NCI-H345 (cell line): ENCODE data around the gene GMPPB.
"Not testable (repeated sequence)": the region's sequence is repeated elsewhere in the genome, so short reads cannot be mapped to it uniquely, and the experiment has no call there.

Source experiments
- DNase-seq: peaks from one replicate; lab custom pipeline; 2025; lab: John Stamatoyannopoulos, UW

The GMPPB gene

DNA sequence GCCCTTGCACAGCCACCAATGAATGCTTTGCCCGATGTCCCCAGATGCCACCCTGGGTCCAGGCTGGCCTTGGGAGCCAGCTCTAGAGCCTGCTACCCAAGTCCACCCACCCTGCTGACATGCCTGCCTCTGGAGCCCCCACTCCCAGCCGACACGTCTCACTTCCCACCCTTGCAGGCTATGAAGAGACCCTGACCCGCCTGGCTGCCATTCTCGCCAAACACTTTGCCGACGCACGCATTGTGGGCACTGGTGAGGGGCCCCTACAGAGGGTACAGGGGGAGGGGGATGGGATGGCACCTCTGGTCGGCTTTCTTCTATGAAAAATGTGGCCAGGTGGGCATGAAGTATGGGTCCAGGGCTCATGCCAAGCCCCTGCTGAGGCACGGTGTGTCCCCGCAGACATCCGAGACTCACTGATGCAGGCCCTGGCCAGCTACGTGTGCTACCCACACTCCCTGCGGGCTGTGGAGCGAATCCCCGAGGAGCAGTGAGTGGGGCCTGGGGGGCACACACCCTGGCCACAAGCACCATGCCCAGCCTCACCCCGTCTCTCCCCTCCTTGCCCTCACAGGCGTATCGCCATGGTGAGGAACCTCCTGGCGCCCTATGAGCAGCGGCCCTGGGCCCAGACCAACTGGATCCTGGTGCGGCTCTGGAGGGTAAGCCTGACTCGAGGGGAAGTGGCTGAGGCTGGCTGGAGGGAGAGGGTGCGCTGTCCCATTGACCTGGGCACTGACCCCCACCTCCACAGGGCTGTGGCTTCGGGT lies 10.2 kb downstream of the GMPPB start:
- no peak for DNase-seq

DNA sequence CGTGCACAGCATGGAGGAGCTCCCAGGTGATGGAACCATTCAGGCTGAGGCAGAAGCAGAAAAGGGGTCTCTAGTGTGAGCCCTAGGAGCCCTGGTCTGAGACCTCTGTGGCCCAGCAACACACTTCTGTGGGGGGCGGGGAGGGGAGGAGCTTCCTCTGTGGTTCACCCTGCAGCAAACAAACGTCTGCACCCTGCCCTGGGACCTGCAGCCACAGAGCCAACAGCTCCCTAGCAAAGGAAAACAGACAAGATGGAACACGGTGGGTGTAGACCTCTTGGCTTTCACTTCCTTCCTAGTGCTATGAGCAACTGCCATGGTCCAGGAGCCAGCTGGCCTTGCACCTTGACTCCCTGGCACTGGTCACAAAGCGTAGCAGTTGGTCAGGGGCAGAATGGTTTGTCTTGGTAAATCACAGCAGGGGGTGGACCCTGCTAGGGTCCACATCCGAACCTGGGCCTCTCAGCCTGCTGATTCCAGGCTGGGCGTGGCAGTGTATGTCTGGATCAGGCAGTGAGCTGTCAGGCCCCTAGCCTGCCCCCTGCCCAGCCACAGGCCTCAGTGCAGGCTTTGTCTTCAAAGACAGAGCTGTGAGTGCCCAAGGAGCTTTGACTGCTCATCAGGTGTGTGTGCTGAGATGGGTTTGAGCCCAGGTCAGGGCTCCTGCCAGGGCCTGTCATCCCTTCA lies 11.0 kb downstream of the GMPPB start:
- DNase-seq: no peak

DNA sequence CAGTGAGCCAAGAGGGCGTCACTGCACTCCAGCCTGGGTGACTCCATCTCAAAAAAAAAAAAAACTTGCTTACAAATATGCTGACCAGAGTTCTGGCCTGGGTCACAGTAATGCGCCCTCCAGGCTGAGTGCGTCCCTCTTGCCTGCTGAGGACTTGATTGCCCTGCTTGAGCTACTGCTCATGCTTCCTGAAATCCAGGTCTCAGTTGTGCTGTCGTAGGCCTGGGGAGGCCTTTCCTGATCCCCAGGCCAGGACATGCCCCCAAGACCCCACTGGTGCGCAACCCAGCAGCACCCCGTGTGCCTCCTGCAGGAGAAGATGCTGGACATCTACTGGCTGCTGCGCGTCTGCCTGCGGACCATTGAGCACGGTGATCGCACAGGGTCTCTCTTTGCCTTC lies 11.6 kb downstream of the GMPPB start:
- DNase-seq: no peak

DNA sequence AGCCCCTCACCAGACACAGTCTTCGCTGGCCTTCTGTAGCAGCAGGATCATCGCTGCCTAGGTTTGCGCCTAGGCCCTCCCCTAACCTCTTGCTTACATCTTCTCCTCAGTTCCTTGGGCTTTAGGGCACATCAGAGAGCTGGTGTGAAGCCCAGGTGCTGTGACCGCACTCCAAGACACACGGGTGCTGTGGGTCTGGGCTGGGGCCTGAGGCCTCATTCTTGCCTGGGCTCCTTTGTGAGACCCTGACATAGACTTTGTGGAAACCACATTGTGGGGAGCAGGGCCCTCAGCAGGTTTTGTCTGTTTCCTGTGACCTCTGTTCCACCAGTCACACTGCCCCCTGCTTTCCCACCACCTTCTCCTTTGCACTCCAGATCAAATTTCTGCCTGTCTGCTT lies 12.3 kb downstream of the GMPPB start:
- no peak for DNase-seq

DNA sequence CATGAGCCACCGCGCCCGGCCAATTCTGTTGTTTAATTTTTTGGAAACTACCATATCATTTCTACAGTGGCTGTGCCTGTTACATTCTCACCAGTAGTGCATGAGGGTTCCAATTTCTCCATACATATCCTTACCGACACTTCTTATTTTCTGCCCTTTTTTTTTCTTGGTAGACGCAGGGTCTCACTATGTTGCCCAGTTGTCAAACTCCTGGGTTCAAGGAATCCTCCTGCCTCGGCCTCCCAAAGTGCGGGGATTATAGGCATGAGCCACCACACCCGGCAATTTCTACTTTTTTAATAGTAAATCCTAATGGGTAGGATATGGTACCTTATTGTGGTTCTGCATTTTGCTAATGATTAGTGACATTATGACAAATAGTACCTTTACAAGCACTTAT lies 13.9 kb downstream of the GMPPB start:
- DNase-seq: no peak

DNA sequence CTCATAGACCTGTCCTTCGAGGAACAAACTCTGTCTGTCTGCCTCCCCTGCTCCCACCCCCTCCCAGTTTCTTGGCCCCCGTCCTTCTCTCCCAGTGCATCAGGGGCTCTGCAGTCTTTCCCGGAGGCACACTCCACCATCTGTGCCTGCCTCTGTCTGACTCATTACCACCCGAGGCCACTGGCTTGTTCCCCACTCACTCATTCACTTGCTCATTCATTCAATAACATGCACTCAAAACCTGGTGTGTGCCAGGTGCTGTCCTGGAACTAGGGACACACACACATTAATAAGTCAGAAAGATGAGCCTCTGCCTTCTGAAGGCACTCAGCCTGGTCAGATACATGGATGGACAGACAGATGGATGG lies 16.7 kb downstream of the GMPPB start:
- no peak for DNase-seq

DNA sequence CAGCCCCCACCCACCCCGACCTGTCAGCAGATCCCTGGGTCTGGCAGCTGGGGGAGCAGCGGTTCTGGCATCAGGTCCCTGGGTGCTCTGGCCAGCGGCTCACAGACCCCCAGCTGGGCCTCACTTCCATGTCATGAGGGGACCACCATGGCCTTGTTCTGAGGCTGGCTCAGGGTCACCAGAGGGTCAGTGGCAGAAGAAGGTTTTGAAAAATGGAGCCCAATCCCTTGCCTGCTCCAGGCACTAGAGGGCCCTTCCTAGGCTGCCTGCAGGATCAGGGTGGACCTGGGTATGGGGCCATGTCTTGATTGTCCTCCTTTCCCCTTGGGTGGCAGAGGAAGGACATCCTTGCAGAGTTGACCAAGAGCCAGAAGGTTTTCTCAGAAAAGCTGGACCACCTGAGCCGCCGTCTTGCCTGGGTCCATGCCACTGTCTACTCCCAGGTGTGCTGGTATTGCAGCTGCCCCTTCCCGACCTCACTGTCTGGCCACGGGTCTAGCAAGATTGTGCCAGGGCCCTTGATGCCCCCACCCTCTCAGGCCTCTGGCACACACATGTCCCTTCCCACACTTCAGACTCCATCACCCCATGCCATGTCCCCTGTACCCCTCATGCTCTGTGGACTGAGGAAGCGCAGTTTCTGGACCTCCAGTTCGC lies 17.2 kb downstream of the GMPPB start:
- no peak for DNase-seq

DNA sequence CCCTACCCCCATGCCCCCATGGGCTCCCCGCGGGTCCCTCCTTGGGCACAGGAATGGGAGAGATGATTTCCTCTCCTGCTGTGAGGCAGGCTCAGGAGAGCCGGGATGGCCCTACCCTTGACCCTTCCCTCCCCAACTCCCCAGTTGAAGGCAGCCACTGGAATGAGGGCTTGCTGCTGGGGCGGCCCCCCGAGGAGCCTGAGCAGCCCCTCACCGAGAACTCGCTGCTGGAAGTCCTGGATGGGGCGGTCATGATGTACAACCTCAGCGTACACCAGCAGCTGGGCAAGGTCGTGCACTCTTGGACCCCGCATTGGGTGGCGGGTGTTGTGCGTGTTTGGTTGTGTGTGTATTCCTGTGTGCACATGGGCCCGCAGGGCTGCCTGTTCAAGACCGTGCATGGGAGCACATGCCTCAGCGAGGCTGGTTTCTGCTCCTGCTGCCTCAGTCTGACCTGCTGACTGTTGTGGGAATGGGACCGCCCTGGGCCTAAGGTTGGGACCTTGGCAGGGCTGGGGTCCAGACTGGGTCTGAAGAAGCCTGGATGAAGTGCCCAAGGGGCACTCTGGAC lies 18.3 kb downstream of the GMPPB start:
- DNase-seq: no peak

DNA sequence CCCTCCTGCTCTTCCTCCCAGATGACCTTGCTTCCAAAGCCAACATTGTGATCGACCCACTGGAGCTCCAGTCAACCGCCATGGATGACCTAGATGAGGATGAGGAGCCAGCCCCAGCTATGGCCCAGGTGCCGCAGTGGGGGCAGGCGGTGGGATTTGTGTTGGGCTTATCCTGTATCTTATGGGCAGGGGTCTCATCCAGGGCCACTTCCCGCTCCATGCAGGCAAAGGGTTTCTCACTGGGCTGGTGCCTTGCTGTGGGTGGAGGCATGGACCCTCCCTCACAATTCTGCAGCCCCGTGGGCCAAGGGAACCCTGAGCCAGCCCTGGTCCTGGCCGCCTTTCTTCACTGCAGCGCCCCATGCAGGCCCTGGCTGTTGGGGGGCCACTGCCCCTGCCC lies 19.1 kb downstream of the GMPPB start:
- DNase-seq: no peak

DNA sequence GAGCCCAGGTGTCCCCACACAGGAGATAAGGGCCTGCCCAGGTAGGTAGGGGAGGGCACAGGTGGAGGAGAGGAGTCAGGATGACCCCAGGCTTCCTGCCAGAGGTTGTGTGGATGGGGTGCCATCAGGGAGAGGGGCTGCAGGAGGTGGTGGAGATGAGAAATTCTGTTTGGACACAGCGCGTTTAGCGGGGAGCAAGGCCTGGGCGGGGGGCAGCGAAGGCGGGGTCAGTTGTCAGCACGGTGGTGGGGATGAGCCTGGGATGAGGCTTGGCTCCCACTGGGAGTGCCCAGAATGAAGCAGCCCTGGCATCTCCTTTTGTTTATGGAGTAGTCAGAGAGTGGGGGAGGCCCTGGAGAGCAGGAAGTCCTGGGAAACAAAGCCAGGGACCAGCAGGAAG lies 19.8 kb downstream of the GMPPB start:
- no peak for DNase-seq

DNA sequence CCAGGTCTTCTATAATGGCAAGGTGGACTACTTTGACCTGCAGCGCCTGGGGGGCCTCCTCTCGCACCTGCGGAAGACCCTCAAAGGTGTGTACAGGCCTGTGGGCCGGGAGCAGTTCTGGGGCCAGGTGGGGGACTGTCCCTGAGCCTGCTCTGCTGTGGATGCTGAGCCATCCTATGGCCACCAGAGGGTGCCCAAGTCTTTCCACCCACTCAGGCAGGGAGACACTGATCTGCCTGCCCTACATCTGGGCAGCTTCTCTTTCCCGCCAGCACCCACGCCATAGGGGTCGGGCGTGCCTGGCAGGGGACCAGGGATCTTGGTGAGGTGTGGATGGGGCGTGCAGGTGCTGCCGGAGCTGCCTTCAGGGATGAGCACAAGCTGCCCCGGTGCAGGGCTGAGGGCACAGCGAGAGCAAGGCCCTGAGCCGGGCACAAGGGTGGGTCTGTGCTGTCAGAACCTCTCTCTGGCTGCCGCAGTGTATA lies 20.3 kb downstream of the GMPPB start:
- DNase-seq: peak; percentile 19

DNA sequence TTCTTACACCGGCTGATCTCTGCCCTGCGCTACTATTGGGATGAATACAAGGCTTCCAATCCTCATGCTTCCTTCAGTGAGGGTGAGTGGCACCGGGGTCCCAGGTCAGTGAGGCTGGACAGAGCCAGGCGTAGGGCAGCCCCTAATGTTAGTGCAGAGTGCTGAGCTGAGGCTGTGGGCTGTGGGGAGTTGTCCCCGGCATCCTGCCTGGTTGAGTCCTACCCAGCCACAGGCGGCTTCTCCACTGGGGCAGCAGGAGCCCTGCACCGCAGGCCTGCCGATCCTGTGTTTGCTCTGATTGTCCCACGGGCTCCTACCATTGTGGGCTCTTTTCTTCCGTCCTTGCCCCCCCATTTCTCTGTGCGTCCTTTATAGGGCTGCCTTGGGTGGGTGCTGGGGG lies 21.1 kb downstream of the GMPPB start:
- DNase-seq: no peak

DNA sequence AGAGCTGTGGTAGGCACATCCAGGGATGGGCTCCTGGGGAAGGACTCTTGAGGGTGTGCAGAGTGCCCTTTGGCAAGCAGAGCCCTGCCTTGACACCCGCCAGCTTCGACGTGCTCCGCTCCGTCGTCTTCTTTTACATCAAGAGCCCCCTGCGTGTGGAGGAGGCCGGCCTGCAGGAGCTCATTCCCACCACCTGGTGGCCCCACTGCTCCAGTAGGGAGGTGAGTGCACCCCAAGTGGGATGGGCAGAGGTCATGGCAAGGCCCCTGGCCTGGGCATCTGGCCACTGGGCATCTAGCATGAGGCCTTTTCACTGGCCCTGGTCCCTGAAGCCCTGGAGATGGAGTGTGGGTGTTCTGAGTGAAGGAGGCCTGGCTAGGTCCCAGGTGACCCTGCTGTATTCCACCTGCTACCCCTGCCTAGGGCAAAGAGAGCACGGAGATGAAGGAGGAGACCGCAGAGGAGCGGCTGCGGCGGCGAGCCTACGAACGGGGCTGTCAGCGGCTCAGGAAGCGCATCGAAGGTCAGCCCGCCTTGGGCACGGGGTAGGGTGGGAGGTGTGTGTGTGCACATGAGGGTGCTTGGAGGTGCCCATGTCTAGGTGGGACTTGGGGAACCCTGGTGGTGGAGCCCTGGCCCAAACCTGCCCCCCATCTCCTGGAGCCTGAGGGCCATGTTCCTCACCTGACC lies 22.2 kb downstream of the GMPPB start:
- no peak for DNase-seq

DNA sequence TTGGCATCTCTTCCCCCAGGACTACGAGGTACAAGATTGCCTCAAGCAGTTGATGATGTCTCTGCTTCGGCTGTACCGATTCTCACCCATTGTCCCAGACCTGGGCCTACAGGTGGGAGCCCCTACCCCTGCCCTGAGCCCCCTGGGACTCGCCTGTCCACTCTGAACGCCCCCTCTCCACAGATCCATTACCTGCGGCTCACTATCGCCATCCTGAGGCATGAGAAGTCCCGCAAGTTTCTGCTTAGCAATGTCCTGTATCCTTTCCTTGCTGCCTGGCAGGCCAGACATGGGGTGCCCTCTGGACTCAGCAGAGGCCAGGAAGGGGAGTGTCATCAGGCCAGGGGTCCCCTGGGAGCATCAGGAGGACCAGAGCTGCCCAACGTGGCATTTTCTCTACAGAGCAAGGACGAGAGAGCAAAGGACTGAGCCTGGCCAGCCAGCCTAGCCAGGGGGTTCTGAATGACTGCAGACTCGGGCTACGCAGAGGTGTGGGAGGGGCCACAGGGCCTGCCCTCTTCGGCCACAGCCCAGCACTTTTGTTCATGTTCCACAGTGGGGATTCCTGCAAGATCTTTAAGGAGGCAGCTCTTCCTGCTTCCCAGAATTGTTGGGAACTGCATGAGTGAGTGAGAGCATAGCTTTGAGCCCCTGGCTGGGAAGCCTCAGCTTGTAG lies 23.2 kb downstream of the GMPPB start:
- no peak for DNase-seq

DNA sequence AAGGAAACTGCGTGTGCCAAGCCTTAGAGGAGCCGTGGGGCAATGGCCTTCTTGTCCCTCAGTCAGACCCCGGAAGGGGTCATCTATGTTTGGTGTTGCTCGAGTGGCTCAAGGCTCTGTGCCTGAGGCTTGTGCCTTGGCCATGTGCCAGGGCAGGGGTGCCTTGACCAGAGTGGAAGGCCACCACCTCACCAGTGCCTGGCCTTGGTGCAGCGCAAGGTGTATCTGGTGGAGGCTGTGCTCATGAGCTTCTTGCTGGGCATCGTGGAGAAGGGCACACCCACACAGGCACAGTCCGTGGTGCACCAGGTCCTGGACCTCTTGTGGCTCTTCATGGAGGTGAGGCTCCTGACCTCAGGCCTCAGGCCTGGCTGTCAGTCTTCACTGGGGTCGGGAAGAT lies 23.7 kb downstream of the GMPPB start:
- no peak for DNase-seq

DNA sequence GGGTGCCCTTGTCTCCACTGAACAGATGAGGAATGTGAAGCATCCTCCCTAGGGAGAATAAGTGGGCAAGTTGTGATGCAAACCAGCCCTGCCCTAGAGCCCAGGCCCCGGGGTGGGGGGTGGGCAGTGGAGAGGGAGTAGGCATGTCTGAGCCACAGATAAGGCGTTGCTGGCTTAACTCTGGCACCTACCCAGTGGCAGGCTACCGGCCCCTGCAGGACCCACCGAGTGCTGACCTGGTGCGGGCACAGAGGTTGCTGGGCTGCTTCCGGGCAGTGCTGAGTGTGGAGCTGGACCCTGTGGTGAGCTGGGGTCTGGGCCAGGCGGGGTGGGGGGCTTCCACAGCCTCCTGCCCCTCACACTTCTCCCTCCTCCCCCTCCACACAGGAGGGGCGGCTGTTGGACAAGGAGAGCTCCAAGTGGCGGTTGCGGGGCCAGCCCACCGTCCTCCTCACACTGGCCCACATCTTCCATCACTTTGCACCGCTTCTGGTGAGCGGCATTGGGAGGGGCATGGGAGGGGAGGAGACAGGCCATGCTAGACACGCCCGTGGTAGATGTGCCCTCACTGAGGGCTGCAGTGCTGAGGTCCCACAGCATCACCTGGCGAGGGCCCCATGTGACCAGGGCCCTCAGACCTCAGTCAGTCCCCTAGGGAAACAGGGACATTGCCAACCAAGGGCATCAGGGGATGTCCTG lies 24.3 kb downstream of the GMPPB start:
- no peak for DNase-seq

DNA sequence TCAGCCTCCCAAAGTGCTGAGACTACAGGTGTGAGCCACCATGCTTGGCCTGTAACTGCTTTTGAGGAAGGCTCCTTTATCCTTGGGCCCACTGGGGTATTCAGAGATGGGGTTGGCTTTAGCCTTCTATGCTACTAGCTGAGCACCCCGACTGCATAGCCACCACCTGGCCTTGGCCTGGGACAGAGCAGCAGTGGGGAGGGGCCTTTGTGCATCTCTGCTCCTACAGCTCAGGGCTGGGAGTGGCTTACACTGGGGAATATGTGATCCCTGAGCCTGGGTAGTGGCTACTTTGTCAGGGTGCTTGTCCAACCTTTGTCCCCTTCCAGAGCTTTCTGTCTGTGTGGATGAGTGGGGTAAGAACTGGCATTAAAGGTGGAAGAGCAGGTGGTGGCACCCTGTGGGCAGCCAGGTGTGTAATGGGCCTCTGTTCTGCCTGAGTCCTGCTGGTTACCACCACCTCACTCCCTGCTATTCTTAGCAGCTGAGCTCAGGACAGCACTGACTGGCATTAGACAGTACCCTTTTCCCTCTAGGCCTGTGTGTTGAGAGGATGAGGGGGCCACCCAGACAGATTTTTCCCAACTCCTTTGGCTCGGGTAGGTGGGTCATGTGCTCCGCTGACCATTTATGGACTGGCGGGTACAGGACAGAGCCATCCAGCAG lies 28.3 kb downstream of the GMPPB start:
- DNase-seq: not testable (repeated sequence)

DNA sequence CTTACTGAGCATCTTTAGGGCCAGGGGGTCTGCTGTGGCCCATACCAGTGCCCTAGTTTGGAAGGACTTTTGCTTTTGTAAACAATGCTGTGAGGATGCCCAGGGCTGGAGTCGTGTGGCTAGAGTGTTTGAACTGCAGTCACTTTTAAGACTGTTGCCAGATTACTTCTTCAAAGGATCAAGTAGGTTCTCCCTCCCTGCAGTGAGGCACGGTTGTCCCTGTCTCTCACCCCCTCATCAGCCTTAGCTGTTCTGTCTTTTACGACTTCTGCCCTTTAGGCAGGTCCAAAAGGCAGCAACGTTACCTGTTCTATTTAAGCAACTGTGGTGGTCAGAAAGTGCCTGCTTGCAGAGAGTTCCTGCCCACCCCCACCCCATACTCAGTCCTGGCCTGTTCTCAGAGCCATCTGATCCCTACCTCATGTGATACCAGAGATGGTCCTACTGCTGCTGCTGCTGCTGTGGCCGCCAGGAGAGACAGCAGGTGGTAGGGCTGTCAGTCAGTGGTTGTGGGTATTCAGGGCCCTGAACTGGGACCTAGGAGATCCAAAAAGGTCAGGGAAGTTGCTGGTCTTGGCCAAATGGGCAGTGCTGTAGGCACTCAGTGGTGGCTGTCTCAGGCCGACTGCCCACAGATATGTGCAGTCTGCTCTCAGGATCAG lies 29.2 kb downstream of the GMPPB start:
- not testable (repeated sequence) for DNase-seq

DNA sequence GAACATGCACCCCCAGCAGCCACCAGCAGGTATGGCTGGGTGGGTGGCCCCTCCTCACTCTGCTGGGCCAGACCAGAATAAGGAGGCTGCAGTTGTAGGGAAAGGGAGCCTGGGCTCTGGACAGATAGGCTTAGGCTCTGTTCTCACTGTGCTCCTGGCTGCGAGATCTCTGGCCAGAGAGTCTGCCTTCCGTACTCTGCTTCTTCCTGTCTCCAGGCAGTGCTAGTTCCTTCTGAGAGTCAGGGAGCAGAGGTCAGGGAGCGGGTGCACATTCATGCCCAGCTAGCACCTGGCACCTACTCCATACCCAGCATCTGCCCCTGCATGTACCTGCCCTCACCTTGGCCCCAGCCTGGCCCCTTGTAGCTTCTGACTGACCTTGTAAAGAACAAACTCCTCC lies 32.3 kb downstream of the GMPPB start:
- DNase-seq: not testable (repeated sequence)

DNA sequence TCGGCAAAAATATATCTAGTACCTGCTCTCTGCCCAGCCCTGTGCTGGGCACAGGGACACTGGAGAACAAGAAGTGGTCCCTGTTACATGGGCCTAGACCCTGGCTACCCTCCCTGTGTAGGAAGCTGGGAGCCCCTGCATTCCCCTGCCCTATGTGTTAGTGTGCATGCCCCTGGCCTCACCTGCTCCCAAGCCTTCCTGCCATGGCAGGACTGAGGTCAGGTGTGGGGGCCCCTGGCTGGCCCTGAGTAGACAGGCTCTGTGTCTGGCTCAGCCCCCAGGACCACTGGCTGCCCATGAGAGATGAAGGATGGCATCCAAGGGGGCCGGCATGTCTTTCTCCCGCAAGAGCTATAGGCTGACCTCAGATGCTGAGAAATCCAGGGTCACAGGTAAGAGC lies 32.9 kb downstream of the GMPPB start:
- DNase-seq: not testable (repeated sequence)
